Measurements from ENCODE around the gene COA1. TPM values are rescaled to one million over a fixed set of nuclear protein-coding genes. Genes with fewer than 3 reads are reported as not detected.

COA1 gene
- total RNA-seq, 3 donors from 2014 or later (not counting 1 experiment from before 2014, with no cell fraction given): 55.0 to 85.3 (median 69.5) TPM

- no peaks in the 10 kb centered on the region for H3K27me3 ChIP-seq (ENCODE audit: control insufficient read depth, insufficient read depth, low read length)
- H3K36me3 ChIP-seq (ENCODE audit: control insufficient read depth, insufficient read depth, low read length): no peaks in the 10 kb centered on the region
- H3K27me3 Mint-ChIP-seq (ENCODE audit: low read depth in 2 of 2): no peaks in the 10 kb centered on the region
- H3K27ac ChIP-seq (ENCODE audit: low read length): no peak overlapping the region
- no peak overlapping the region for H3K4me3 Mint-ChIP-seq
- no peak overlapping the region for H3K4me3 ChIP-seq (ENCODE audit: low read length)
- no peaks in the 10 kb centered on the region for H3K36me3 Mint-ChIP-seq
- ATAC-seq (no peak), DNase-seq (no peak)
- TF ChIP-seq, protein P1, sequence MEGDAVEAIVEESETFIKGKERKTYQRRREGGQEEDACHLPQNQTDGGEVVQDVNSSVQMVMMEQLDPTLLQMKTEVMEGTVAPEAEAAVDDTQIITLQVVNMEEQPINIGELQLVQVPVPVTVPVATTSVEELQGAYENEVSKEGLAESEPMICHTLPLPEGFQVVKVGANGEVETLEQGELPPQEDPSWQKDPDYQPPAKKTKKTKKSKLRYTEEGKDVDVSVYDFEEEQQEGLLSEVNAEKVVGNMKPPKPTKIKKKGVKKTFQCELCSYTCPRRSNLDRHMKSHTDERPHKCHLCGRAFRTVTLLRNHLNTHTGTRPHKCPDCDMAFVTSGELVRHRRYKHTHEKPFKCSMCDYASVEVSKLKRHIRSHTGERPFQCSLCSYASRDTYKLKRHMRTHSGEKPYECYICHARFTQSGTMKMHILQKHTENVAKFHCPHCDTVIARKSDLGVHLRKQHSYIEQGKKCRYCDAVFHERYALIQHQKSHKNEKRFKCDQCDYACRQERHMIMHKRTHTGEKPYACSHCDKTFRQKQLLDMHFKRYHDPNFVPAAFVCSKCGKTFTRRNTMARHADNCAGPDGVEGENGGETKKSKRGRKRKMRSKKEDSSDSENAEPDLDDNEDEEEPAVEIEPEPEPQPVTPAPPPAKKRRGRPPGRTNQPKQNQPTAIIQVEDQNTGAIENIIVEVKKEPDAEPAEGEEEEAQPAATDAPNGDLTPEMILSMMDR (IDR thresholded peaks at IDR 0.05): no peak
- intact Hi-C loops (cut with micrococcal nuclease): no loop called here
- H3K9me3 Mint-ChIP-seq: no peaks in the 10 kb centered on the region
- 96% methylated on average over 3 of the region's 3 CpGs for WGBS (ENCODE audit: insufficient coverage)
- no peaks in the 10 kb centered on the region for H3K9me3 ChIP-seq (ENCODE audit: control insufficient read depth, insufficient read depth, low read length)
- peaks cover 35 to 43% of the 10 kb centered on the region in 2 donors for H3K4me1 Mint-ChIP-seq
- H3K27ac Mint-ChIP-seq: no peak overlapping the region
- H3K4me1 ChIP-seq (ENCODE audit: control insufficient read depth, insufficient read depth, low read length): peaks cover 6% of the 10 kb centered on the region
Observed at GRCh38 chr7:43725251-43725650, 4.1 kb downstream of the COA1 start.

GRCh38 chr7:43723007-43723341, 6.3 kb downstream of the COA1 start:
- no peak overlapping the region for H3K27ac ChIP-seq (ENCODE audit: low read length)
- TF ChIP-seq, protein P1 (IDR thresholded peaks at IDR 0.05): no peak
- H3K9me3 ChIP-seq (ENCODE audit: control insufficient read depth, insufficient read depth, low read length): no peaks in the 10 kb centered on the region
- no peaks in the 10 kb centered on the region for H3K36me3 ChIP-seq (ENCODE audit: control insufficient read depth, insufficient read depth, low read length)
- no peaks in the 10 kb centered on the region for H3K4me1 ChIP-seq (ENCODE audit: control insufficient read depth, insufficient read depth, low read length)
- intact Hi-C loops (cut with micrococcal nuclease): loop anchor here (5.0 kb wide), 1 partner anchor 461 kb away; no protein-coding TSS in a partner anchor
- H3K27me3 ChIP-seq (ENCODE audit: control insufficient read depth, insufficient read depth, low read length): no peaks in the 10 kb centered on the region
- H3K27me3 Mint-ChIP-seq (ENCODE audit: low read depth in 2 of 2): no peaks in the 10 kb centered on the region
- H3K4me3 Mint-ChIP-seq: no peak overlapping the region
- H3K4me1 Mint-ChIP-seq: peaks cover 30 to 38% of the 10 kb centered on the region in 2 donors
- DNase-seq (no peak), ATAC-seq (no peak)
- no peak overlapping the region for H3K27ac Mint-ChIP-seq
- no peaks in the 10 kb centered on the region for H3K36me3 Mint-ChIP-seq
- H3K9me3 Mint-ChIP-seq: no peaks in the 10 kb centered on the region
- no peak overlapping the region for H3K4me3 ChIP-seq (ENCODE audit: low read length)

DNA sequence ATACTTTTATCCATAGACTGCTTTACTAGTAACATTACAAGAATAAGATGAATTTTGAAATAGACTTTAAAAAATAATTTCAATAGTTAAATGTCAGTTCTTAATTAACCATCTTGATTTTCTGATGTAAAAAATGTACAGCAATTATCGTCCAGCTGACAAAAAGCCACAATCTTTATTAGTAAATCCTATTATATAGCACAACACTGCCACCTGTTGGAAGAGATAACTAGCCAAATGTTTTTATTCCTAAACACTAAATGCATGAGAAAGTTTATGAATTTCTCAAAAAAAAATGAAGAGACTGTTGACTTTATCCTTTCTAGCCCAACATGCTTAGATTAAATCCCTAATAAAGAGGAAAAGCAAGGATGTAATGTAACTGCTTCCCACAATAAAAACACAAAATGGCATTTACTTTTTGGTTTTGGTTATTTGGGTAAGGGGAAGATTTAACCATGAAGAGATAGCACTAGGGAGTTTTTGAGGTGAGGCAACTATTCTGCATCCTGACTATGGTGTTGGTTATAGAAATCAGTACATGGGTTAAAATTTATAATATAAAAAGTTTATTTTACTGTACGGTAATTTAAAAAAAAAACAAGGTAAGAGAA, 8.0 kb downstream of the COA1 start:
- H3K4me3 Mint-ChIP-seq: no peak overlapping the region
- DNase-seq: peak in 1 of 2 donors; percentile 81

More for the DNA sequence above, 8.0 kb downstream of the COA1 start:
- Mint-ChIP-seq H3K27me3 (ENCODE audit: low read depth in 2 of 2) (no peaks in the 10 kb centered on the region), H3K4me1 (peaks cover 33 to 39% of the 10 kb centered on the region in 2 donors), H3K36me3 (no peaks in the 10 kb centered on the region), H3K27ac (no peak overlapping the region), H3K9me3 (no peaks in the 10 kb centered on the region)
- peak; percentile 50 to 71 (median 52) for ATAC-seq
- TF ChIP-seq, protein P1 (IDR thresholded peaks at IDR 0.05): peak; percentile 96
- Histone ChIP-seq H3K36me3 (ENCODE audit: control insufficient read depth, insufficient read depth, low read length) (no peaks in the 10 kb centered on the region), H3K4me1 (ENCODE audit: control insufficient read depth, insufficient read depth, low read length) (peaks cover 4% of the 10 kb centered on the region), H3K27me3 (ENCODE audit: control insufficient read depth, insufficient read depth, low read length) (no peaks in the 10 kb centered on the region), H3K27ac (ENCODE audit: low read length) (no peak overlapping the region), H3K9me3 (ENCODE audit: control insufficient read depth, insufficient read depth, low read length) (no peaks in the 10 kb centered on the region), H3K4me3 (ENCODE audit: low read length) (no peak overlapping the region)
- intact Hi-C loops (cut with micrococcal nuclease): loop anchor here (1.0 to 5.0 kb wide), 4 partner anchors 21 to 780 kb away; no protein-coding TSS in a partner anchor
- no CpG with 5 or more reads among the region's 2 CpGs for WGBS (ENCODE audit: insufficient coverage)

All from natural killer cell (primary cell).